NCI-H2227 (cell line): Measurements from ENCODE around the gene ZNF609.

Source experiments
- DNase-seq: peaks from one replicate; lab custom pipeline; 2025; ENCODE audit not compliant: unreplicated experiment; lab: John Stamatoyannopoulos, UW

Gene ZNF609, protein sequence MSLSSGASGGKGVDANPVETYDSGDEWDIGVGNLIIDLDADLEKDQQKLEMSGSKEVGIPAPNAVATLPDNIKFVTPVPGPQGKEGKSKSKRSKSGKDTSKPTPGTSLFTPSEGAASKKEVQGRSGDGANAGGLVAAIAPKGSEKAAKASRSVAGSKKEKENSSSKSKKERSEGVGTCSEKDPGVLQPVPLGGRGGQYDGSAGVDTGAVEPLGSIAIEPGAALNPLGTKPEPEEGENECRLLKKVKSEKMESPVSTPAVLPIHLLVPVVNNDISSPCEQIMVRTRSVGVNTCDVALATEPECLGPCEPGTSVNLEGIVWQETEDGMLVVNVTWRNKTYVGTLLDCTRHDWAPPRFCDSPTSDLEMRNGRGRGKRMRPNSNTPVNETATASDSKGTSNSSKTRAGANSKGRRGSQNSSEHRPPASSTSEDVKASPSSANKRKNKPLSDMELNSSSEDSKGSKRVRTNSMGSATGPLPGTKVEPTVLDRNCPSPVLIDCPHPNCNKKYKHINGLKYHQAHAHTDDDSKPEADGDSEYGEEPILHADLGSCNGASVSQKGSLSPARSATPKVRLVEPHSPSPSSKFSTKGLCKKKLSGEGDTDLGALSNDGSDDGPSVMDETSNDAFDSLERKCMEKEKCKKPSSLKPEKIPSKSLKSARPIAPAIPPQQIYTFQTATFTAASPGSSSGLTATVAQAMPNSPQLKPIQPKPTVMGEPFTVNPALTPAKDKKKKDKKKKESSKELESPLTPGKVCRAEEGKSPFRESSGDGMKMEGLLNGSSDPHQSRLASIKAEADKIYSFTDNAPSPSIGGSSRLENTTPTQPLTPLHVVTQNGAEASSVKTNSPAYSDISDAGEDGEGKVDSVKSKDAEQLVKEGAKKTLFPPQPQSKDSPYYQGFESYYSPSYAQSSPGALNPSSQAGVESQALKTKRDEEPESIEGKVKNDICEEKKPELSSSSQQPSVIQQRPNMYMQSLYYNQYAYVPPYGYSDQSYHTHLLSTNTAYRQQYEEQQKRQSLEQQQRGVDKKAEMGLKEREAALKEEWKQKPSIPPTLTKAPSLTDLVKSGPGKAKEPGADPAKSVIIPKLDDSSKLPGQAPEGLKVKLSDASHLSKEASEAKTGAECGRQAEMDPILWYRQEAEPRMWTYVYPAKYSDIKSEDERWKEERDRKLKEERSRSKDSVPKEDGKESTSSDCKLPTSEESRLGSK (N-terminal part only)

GRCh38 chr15:64460206-64460723 is at the start of gene ZNF609:
TSS of gene ZNF609 (plus strand) at chr15:64460578. CDS start at chr15:64499420, 38,842 bp downstream.
- peak; percentile 95 for DNase-seq

DNA sequence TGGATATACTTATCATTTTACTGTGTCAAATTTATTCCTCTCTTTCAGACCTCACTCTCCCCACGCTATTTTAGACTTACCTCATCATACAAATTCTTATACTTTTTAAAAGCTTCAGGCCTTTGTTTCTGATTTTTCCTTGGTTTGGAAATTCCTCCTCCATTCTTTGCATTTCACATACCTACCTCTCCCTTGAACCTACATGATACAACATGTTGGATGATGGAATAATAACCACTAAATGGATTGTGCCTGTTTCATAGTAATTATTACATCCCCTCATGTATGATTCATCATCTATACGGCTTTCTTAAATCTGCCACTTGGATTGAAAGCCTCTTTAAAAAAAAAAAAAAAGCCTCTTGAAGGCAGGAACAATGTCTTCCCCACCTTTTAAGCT is 48.2 kb upstream of the ZNF609 start:
- DNase-seq: no peak

- DNase-seq: no peak
Observed at GRCh38 chr15:64422697-64423096, 37.7 kb upstream of the ZNF609 start.

DNA sequence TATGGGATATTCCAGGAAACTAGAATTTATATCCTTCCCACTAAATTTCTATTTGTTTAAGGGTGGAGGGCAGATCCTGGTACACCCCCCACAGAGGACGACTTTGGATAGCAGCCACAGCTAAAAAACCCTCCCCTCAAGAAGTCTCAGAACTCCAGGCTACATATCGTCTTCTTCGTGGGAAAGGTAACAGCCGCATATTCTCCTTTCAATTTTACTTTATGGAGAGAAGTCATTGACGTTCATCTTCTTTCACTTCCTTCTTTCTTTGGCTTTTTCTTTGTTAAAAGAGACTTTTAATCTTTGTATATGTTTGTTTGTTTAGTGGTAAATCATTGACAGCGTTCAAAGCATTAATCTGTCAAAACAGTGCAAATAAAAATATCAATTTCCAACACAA is 36.4 kb upstream of the ZNF609 start:
- DNase-seq: no peak

DNA sequence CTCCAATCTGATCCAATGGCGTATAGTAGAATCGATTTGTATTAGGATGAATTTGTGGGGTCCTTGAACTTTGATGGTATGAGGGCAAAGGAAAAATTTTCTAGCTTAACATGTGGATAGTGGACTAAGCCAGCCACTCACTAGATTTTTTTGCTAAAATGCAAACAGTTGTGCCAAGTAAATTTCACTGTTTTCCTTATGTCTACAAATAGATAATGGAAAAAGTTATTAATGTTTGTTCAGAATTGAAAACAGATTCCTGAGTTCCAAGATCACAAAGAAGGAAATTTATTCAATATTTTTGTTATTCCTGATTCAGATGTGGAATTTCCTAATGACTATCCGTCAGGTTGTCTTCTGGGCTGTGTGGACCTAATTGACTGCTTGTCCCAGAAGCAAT is 35.2 kb upstream of the ZNF609 start:
- no peak for DNase-seq

DNA sequence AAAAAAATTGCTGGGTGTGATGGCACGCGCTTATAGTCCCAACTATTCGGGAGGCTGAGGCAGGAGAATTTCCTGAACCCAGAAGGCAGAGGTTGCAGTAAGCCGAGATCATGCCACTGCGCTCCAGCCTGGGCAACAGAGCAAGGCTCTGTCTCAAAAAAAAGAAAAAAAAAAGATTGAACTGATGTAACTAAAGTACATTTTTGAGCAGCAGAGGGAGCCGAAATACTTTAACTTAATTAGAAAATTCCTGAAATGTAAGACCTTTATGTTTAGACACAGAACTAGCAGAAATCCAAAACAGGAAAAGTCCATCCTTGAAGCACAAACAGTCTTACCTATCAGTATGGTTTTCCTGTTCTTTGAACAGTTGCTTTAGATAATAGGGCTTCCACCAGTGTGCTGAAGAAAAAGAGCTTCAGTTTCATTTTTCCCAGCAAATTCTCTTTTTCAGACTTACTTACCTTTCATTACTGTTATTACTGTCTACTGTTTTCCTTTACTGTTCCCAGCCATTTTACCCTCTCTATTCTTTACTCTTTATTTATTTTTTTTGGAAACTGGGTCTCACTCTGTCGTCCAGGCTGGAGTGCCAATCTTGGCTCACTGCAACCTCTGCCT is 33.4 kb upstream of the ZNF609 start:
- DNase-seq: no peak

DNA sequence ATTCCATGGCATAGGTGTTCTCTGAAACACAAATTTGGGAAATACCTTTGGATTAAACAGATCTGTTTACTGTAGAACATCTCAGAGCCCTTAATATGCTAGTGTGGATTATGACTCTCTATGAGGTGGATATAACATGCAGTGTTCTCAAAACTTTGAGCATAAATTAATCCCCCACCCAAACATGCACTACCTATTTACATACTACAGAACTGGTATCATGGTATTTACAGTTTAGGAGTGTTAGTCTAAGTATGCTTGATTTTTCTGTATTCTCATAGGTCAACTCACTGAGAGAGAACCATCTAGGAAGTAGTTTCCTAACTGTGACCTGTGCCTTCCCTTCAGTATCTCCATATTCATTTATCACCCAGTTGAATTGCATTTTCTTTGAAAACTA is 30.9 kb upstream of the ZNF609 start:
- no peak for DNase-seq

DNA sequence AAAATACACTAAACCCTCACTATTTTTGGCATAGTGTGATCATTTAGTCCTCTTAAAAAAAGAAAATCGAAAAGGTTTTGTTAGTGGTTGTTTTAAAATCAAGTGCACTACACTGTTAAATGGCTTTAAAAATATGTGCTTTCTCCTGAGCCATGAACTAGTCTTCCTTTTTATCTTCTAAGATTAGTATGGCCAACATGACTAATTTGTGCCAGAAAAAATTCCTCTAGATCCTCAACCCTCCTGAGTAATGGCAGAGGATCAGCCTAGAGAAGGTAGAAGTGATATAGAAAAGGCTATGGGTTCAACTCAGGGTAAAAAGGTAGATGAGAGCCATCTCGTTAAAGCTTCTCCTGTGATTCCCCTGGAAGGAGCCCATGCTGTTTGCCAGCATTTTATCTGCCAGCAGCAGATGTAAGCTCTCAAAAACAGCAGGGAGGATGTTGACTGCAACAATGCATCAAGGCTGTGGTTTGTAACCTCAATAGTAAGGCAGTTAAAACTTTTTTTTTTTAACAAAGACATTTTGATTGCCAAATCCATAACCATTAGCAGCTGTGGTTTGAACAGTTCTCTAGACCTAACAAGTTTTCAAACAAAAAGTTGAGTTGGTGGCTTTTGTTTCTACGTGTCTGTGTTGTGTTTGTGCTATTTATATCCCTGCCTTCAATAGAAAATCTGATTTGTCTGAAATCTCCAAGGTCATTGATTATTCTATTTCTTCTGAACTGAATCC is 30.2 kb upstream of the ZNF609 start:
- DNase-seq: peak; percentile 64

DNA sequence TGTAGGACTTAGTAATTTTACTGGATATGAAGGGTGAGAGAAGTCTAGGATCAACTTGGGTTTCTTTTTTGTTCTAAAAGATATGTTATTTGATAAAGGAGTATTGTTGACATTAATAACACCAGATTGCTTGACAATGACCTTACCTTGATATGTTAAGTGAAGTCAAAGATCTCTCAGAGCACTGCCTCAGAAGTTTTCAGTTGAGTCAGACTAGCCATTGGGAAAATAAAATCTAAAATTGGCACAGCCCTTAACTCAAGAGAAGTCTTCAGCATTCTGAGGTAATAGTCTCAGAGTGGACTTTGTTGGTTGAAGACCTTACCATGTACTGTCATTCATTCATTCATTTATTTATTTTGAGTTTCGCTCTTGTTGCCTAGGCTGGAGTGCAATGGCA is 22.4 kb upstream of the ZNF609 start:
- no peak for DNase-seq

GRCh38 chr15:64438653-64439447 is 21.5 kb upstream of the ZNF609 start:
- DNase-seq: no peak

GRCh38 chr15:64441852-64442251 is 18.5 kb upstream of the ZNF609 start:
- DNase-seq: no peak

GRCh38 chr15:64443016-64443415 is 17.4 kb upstream of the ZNF609 start:
- DNase-seq: no peak

GRCh38 chr15:64443747-64444621 is 16.4 kb upstream of the ZNF609 start:
- no peak for DNase-seq

DNA sequence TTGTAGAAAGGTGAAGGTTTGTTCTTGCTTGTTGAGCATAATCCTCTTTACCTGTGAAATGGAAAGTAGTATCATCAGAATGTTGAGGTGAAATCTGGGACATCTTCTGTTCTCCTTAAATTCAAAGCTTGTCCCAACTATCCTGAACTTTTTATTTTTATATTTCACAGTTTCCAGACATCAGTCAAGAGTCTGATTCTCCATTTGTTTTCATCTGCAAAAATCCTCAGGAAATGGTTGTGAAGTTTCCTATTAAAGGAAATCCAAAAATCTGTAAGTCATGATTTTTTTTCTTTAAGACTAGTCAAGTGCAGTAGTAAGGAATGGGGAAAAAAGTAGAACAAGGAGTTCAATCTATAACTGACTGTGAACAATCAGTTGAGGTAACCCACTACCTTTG is 15.5 kb upstream of the ZNF609 start:
- no peak for DNase-seq

- DNase-seq: no peak
Observed at GRCh38 chr15:64447536-64448315, 12.7 kb upstream of the ZNF609 start.

DNA sequence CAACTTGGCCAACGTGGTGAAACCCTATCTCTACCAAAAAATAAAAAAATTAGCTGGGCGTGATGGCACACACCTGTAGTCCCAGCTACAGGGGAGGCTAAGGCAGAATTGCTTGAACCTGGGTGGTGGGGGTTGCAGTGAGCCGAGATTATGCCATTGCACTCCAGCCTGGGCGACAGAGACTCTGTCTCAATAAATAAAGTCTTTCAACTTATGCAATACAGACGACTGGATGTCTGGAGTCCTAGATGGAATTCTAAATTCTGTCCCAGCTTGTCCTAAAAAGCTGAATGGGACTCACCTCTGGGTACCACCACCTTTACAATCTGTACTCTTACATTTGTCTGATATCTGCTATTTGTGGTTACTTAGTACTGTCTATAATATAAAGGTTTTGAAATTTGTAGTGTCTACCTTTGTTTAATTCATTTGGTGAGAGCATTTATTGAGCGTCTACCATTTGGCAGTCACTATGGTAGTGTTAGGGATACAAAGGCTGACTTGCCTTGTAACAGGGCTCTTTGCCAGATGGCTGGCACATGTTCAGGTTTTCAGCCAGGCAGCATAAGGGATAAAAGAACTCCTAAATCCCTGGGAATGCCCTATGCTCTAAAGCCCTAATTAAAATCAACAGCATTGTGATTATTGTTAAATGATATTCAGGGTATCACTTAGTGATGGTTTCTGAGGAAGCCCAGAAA is 7.2 kb upstream of the ZNF609 start:
- DNase-seq: no peak

- DNase-seq: no peak
Observed at GRCh38 chr15:64453689-64454037, 6.7 kb upstream of the ZNF609 start.
